ENCODE data around the gene OTOGL.
"Not testable (repeated sequence)": the region's sequence is repeated elsewhere in the genome, so short reads cannot be mapped to it uniquely, and the experiment has no call there.

The OTOGL gene

GRCh38 chr12:80268924-80269749 is 169.8 kb downstream of the OTOGL start:
- in situ Hi-C loops (cut with MboI; ENCODE audit: low sequenced_read_pairs): no loop called here

GRCh38 chr12:80269803-80270552 is 170.6 kb downstream of the OTOGL start:
- in situ Hi-C loops (cut with MboI; ENCODE audit: low sequenced_read_pairs): no loop called here

- in situ Hi-C loops (cut with MboI; ENCODE audit: low sequenced_read_pairs): no loop called here
Observed at GRCh38 chr12:80271780-80272179, 172.4 kb downstream of the OTOGL start.

GRCh38 chr12:80272387-80272915 is 173.1 kb downstream of the OTOGL start:
- in situ Hi-C loops (cut with MboI; ENCODE audit: low sequenced_read_pairs): no loop called here

- in situ Hi-C loops (cut with MboI; ENCODE audit: low sequenced_read_pairs): no loop called here
Observed at GRCh38 chr12:80273144-80273543, 173.8 kb downstream of the OTOGL start.

- in situ Hi-C loops (cut with MboI; ENCODE audit: low sequenced_read_pairs): no loop called here
Observed at GRCh38 chr12:80277732-80278131, 178.4 kb downstream of the OTOGL start.

GRCh38 chr12:80282226-80282625 is 182.9 kb downstream of the OTOGL start:
- in situ Hi-C loops (cut with MboI; ENCODE audit: low sequenced_read_pairs): no loop called here

GRCh38 chr12:80282761-80283160 is 183.4 kb downstream of the OTOGL start:
- in situ Hi-C loops (cut with MboI; ENCODE audit: low sequenced_read_pairs): no loop called here

- in situ Hi-C loops (cut with MboI; ENCODE audit: low sequenced_read_pairs): no loop called here
Observed at GRCh38 chr12:80291108-80291754, 191.9 kb downstream of the OTOGL start.

- in situ Hi-C loops (cut with MboI; ENCODE audit: low sequenced_read_pairs): no loop called here
Observed at GRCh38 chr12:80293347-80293746, 194.0 kb downstream of the OTOGL start.

GRCh38 chr12:80293759-80294158 is 194.4 kb downstream of the OTOGL start:
- in situ Hi-C loops (cut with MboI; ENCODE audit: low sequenced_read_pairs): no loop called here

GRCh38 chr12:80299219-80299618 is 199.9 kb downstream of the OTOGL start:
- in situ Hi-C loops (cut with MboI; ENCODE audit: low sequenced_read_pairs): no loop called here

- in situ Hi-C loops (cut with MboI; ENCODE audit: low sequenced_read_pairs): no loop called here
Observed at GRCh38 chr12:80299976-80300375, 200.6 kb downstream of the OTOGL start.

GRCh38 chr12:80307436-80307835 is 208.1 kb downstream of the OTOGL start:
- in situ Hi-C loops (cut with MboI; ENCODE audit: low sequenced_read_pairs): not testable (repeated sequence)

- in situ Hi-C loops (cut with MboI; ENCODE audit: low sequenced_read_pairs): no loop called here
Observed at GRCh38 chr12:80313209-80313608, 213.9 kb downstream of the OTOGL start.

GRCh38 chr12:80314741-80315140 is 215.4 kb downstream of the OTOGL start:
- in situ Hi-C loops (cut with MboI; ENCODE audit: low sequenced_read_pairs): no loop called here

GRCh38 chr12:80316222-80316621 is 216.9 kb downstream of the OTOGL start:
- in situ Hi-C loops (cut with MboI; ENCODE audit: low sequenced_read_pairs): no loop called here

GRCh38 chr12:80317307-80317706 is 218.0 kb downstream of the OTOGL start:
- in situ Hi-C loops (cut with MboI; ENCODE audit: low sequenced_read_pairs): no loop called here

- in situ Hi-C loops (cut with MboI; ENCODE audit: low sequenced_read_pairs): no loop called here
Observed at GRCh38 chr12:80317899-80318298, 218.6 kb downstream of the OTOGL start.

GRCh38 chr12:80320121-80320678 is 220.9 kb downstream of the OTOGL start:
- in situ Hi-C loops (cut with MboI; ENCODE audit: low sequenced_read_pairs): no loop called here

GRCh38 chr12:80321653-80322052 is 222.3 kb downstream of the OTOGL start:
- in situ Hi-C loops (cut with MboI; ENCODE audit: low sequenced_read_pairs): no loop called here

Measured in HL-60/S4 treated with retinoic acid at 250 ng/mL for 4 days and 3 days (cell line).